Stimulated activated CD4-positive, alpha-beta T cell treated with anti-CD3 and anti-CD28 coated beads, TNF-alpha, amount 100 ng/mL, for 4 hours (primary cell): ENCODE results near the gene SLC30A2.
"Not testable (repeated sequence)": the region's sequence is repeated elsewhere in the genome, so short reads cannot be mapped to it uniquely, and the experiment has no call there.

Experiments used
- DNase-seq, 3 experiments: peaks; one replicate each; pipeline ENCODE4 v3.0.0-alpha.2; 2020; ENCODE audit warnings: low read depth in 3 of 3

The SLC30A2 gene

DNA sequence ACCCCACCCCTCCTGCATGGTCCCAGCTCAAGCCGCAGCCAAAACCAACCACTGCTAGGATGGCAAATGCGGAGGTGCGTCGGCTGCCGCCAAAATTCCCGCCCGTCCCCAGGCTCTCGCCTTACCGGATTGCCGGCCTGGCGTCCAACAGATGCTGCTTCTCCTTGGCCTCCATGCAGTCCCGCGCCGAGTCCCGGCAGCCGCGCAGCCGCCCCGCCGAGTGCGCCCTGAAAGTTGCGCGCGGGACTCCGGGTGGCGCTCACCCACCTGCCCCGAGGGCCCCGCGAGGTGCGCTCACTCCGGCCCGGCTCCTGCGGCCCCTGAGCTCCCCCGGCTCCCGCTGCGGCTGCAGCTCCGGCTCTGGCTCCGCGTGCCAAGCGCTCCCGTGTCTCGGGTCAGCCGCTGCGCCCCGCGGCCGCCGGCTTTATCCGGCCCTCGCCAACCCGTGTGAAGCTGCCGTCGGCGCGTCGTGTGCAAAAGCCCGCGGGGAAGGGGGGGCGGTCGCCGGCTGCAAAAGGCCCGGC, at the start of gene SLC30A2:
SLC30A2 (minus strand) TSS at position 397 of the 524 bp plus-strand sequence; CDS start at position 175, 222 bp downstream.
- DNase-seq = no peak

DNA sequence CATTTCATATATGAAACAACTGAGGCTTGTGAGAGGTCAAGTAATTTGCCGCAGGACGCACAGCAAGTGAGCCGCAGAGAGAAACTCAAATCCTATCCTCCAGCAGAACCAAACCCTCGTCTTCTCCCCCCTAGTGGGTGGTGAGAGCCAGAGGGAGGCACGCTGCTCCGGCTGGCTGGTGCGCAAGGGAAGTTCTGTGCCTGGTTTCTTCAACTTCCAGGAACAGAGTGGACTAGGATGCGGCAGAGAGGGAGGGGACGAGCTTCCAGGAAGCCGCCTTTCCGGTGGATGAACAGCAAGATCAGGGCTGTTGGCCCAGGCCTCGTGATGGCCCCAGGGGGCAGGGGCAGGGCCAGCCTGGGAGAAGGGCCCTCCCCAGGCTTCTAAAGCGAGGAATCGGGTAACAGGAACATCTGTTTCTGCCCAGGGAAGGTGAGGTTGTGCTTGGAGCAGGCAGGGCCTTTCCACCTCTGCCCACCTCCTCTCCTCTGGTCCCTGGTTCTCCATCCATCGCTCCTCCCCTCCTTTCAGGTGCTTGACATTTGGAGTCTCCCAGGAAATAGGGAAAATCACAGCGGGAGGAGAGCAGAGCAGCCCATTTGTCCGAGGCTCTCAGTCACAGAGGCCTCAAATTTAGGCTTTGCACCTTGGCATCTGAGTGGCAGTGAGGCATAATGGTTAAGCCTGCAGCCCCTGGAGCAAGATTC, 48.9 kb upstream of the SLC30A2 start:
- no peak for DNase-seq

GRCh38 chr1:26094076-26094669, 48.3 kb upstream of the SLC30A2 start:
- DNase-seq = no peak

GRCh38 chr1:26093569-26093968, 47.7 kb upstream of the SLC30A2 start:
- not testable (repeated sequence) for DNase-seq

DNA sequence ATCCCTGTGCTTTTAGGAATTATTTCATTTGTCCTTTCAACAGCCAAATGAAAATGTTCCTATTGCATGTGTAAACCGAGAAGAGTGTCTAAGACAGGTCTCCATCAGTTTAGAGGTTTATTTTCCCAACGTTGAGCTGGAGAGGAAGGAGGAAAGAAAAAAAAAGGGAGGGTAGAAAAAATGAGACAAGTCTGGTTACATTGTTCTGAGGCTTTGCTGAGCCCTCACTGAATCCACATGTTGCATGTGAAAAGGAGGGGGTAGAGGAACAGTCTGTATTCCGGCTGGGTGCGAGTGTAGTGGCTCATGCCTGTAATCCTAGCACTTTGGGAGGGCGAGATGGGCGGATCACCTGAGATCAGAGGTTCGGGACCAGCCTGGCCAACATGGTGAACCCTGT, 46.5 kb upstream of the SLC30A2 start:
- no peak for DNase-seq

GRCh38 chr1:26090893-26091292, 45.0 kb upstream of the SLC30A2 start:
- no peak for DNase-seq

GRCh38 chr1:26089125-26089524, 43.2 kb upstream of the SLC30A2 start:
- no peak for DNase-seq

DNA sequence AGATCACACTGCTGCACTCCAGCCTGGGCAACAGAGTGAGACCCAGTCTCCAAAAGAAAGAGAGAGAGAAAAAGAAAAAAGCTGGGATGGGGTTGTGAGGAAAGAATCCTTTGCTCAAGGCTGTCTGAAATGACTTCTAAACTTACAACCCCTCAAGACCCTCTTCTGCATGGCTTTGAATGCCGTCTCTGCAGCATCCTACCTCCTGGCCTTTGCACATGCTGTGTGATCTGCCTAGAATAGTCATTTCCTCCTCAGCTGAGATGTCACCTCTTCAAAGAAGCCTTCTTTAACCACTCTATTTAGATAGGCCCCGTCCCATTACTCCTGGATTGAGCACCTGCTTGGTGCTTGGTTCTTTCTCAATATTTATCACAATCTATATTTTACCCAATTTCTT, 38.9 kb upstream of the SLC30A2 start:
- no peak for DNase-seq

GRCh38 chr1:26084091-26084561, 38.2 kb upstream of the SLC30A2 start:
- DNase-seq = no peak

GRCh38 chr1:26083208-26083607, 37.3 kb upstream of the SLC30A2 start:
- no peak for DNase-seq

DNA sequence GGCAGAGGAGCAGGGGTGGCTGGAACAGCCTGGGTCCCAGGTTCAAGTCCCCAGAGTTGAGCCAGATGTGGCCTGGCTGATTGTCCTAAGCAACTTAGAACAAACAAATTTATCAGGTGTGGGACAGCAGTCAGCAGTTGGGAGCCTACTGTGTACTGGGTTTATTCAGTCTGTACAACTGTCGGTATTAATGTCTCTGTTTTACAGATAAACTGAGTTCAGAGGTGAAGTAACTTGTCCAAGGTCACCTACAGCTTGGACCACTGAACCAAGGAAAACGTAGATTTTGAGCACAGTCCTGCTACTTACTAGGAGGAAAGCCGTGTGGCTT, 36.1 kb upstream of the SLC30A2 start:
- no peak for DNase-seq

DNA sequence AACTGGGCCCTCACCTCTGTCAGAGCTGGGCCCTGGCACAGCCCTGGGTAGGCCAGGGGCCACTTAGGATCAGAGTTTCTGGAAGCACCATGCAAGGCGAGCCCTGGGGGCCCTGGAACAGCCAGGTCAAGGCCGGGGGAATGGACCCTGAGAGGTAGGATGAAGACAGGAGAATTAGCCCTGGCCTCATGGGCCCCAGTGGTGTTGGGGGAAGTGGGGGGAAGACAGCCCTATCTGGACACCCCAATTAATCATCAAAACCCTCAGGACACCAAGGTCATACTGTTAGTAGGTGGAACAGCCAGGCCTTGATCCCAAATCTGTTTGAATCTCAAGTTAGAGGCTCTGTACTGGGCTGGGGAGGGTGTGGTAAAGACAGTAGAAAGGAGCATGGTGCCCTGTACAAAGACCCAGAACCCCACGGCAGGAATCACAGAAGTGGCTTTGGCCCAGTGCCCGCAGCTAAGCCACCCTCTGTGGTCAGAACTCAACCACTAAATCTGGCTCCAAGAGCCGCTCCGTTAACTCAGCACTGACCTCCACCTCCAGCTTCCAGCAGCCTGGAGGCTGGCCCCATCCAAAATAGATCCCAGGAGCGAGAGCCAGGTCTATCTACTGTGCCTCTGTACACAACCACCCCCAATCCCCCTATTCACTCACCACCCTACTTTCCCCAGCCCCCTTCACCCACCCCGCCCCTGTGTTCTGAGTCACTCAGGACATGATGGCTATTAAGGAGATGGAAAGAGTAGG, 35.5 kb upstream of the SLC30A2 start:
- no peak for DNase-seq

- no peak for DNase-seq
These were observed 34.3 kb upstream of the SLC30A2 start for GRCh38 chr1:26079960-26080814.

GRCh38 chr1:26079178-26079563, 33.3 kb upstream of the SLC30A2 start:
- DNase-seq = no peak

- no peak for DNase-seq
These were observed 32.6 kb upstream of the SLC30A2 start for GRCh38 chr1:26078286-26079177.

DNA sequence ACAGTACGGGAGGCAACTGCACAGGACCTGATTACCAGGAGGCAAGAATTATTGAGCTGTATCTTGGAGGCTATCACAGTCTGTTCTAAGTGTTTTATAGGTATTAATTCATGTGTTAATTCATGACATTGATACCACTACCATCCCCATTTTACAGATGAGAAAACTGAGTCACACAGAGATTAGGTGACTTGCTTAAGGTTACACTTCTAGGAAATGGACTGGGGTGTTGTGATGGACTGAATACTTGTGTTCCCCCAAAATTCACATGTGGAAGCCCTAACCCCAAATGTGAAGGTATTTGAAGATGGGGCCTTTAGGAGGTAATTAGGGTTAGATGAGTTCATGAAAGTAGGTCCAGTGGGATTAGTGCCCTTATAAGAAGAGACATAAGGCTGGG, 31.6 kb upstream of the SLC30A2 start:
- DNase-seq = no peak

- DNase-seq = no peak
These were observed 29.7 kb upstream of the SLC30A2 start for GRCh38 chr1:26075421-26076144.

DNA sequence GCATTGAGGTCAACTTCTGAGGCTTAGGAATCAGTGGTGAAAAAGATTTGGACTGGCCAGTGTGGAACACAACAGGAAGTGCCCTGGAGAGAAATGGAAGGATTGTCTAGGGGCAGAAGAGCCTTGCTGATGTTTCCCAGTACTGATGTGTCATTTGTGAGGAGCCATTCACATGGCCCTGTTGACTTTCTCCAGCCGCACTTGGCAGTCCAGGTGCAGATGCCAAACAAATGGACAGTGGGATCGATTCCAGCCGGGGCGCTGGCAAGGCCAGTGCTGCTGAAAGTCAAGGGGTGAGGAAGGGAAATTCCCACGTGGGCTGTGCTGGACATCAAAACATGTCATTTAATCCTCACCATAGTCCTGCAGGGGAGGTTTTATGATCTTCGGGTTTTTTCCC, 26.4 kb upstream of the SLC30A2 start:
- DNase-seq = no peak

- DNase-seq = no peak
These were observed 25.0 kb upstream of the SLC30A2 start for GRCh38 chr1:26070963-26071342.

- no peak for DNase-seq
These were observed 24.5 kb upstream of the SLC30A2 start for GRCh38 chr1:26070296-26070962.
